Pancreas (tissue), 10 donors: Measurements from ENCODE around the gene FOXL3. TPM values are rescaled to one million over a fixed set of nuclear protein-coding genes. Genes with fewer than 3 reads are reported as not detected.

Source experiments
- ATAC-seq, 4 donors: fragments of 200-7000 bp; cut with Tn5 transposase; one replicate each; pipeline versions ENCODE4 v1.8.0 to v1.9.1; 2020; ENCODE audit warnings: mild to moderate bottlenecking in 4 of 4, moderate library complexity in 4 of 4
- DNase-seq, 6 donors: peaks; one replicate each; pipeline ENCODE4 v3.0.0-alpha.2; 2020
- FAIRE-seq: peaks from 2 replicates; lab custom pipeline; 2012; peaks lifted over from hg19 to GRCh38; lab: Jason Lieb, UNC
- H3K27ac ChIP-seq, 4 donors: fragments of 200-600 bp; sonication (generic); 1 replicate in 3 of 4; 2 replicates in 1 of 4; pipeline versions ENCODE4 v1.5.0 to v1.8.0; 2020
- H3K27me3 ChIP-seq, 4 donors: fragments of 200-600 bp; one replicate each; pipeline ENCODE4 v1.8.0; 2021
- H3K36me3 ChIP-seq, 3 donors: fragments of 200-600 bp; sonication (generic) in 1 of 3; one replicate each; pipeline versions ENCODE4 v1.5.0 to v1.8.0; 2020 to 2021
- H3K4me1 ChIP-seq, 3 donors: fragments of 200-600 bp; one replicate each; pipeline ENCODE4 v1.8.0; 2021
- H3K4me3 ChIP-seq, 4 donors: fragments of 200-600 bp; sonication (generic) in 2 of 4; one replicate each; pipeline versions ENCODE4 v1.5.0 to v1.8.0; 2020 to 2021
- H3K9me3 ChIP-seq, 4 donors: fragments of 200-600 bp; one replicate each; pipeline ENCODE4 v1.8.0; 2021
- CTCF ChIP-seq, 4 donors: fragments of 200-600 bp; sonication (generic) in 3 of 4; IDR thresholded peaks; one replicate each; pipeline versions ENCODE4 v1.5.0 to v1.8.0; 2021; ENCODE audit warnings: antibody characterized with exemption in 4 of 4
- WGBS, 2 donors: extraction: QIAGEN DNeasy Blood & Tissue Kit; methylation state at CpG; one replicate each; pipeline ENCODE4 v1.1.7; 2013; 5-methylcytosine and 5-hydroxymethylcytosine counted together
- intact Hi-C, 3 donors: fragments of 100-400 bp; cut with DNase I; formaldehyde crosslinking; loops; one replicate each; pipeline versions ENCODE4 v1.11.1 to v1.14.2; 2022
- polyA plus RNA-seq, 2 donors: library from polyadenylated mRNA; stranded (reverse); fragments of 200-250 nt; gene quantifications; one replicate each; pipeline ENCODE4 v1.2.3, GENCODE V29; 2013
- total RNA-seq, 6 donors: library from RNA; stranded (reverse); fragmentation: NEBNext Ultra II Directional in 4 of 6; extraction: Animal tissue kit (Norgen Biotek cat#: 25700) in 4 of 6; gene quantifications; one replicate each; pipeline versions ENCODE4 v1.2.1 to v1.2.4, GENCODE V29; 2021 to 2023
- donor health status: healthy with polysubstance abuse.
- donor health status: DM: no; HTN: no; CAD: no; lungs with moderate emphysema.
- donor health status: DM: no; HTN: no; CAD: no.
- donor health status: control.
- donor health status: control.
- donor health status: Bipolar disorder and iron deficiency.
- donor health status: DM: yes; HTN: yes; CAD: no.
- donor health status: DM: no; HTN: no; CAD: no.
- donor health status: DM: no; HTN: no; CAD: no.
- donor health status: DM: yes; HTN: yes; CAD: no.

FOXL3 gene
- total and polyA plus RNA-seq, 8 donors, result not detected

GRCh38 chr7:292226-292625 lies 2.3 kb downstream of the FOXL3 start:
- ATAC-seq, result no peak
- Histone ChIP-seq H3K27ac (no peak overlapping the region), H3K9me3 (no peaks in the 10 kb centered on the region), H3K36me3 (no peaks in the 10 kb centered on the region), H3K4me3 (no peak overlapping the region), H3K27me3 (peaks cover 0 to 22% (median 10%) of the 10 kb centered on the region in 4 donors), H3K4me1 (no peaks in the 10 kb centered on the region)
- no peak for TF ChIP-seq CTCF (IDR thresholded peaks at IDR 0.05)
- intact Hi-C loops, result no loop called here
- FAIRE-seq, result no peak
- 51 to 61% methylated on average over 7 of the region's 7 CpGs for WGBS, 2 donors
- no peak for DNase-seq

GRCh38 chr7:292826-293225 lies 2.9 kb downstream of the FOXL3 start:
- DNase-seq, result peak in 1 of 6 donors; percentile 47
- H3K27me3 ChIP-seq, result peaks cover 0 to 22% (median 10%) of the 10 kb centered on the region in 4 donors
- no peak overlapping the region for H3K4me3 ChIP-seq
- WGBS, 2 donors, result 64 to 80% methylated on average over 15 of the region's 15 CpGs
- no peak for FAIRE-seq
- no peak for TF ChIP-seq CTCF (IDR thresholded peaks at IDR 0.05)
- H3K36me3 ChIP-seq, result no peaks in the 10 kb centered on the region
- intact Hi-C loops, result no loop called here
- no peaks in the 10 kb centered on the region for H3K4me1 ChIP-seq
- ATAC-seq, result no peak
- H3K27ac ChIP-seq, result no peak overlapping the region
- H3K9me3 ChIP-seq, result no peaks in the 10 kb centered on the region

- no peak overlapping the region for H3K27ac ChIP-seq
- peaks cover 0 to 22% (median 10%) of the 10 kb centered on the region in 4 donors for H3K27me3 ChIP-seq
- no peak for ATAC-seq
- no peaks in the 10 kb centered on the region for H3K36me3 ChIP-seq
- H3K9me3 ChIP-seq, result no peaks in the 10 kb centered on the region
- peak in 2 of 6 donors; percentile 16 to 42 for DNase-seq
- no peaks in the 10 kb centered on the region for H3K4me1 ChIP-seq
- 44 to 48% methylated on average over 23 of the region's 23 CpGs for WGBS, 2 donors
- no peak for FAIRE-seq
- intact Hi-C loops, result no loop called here
- H3K4me3 ChIP-seq, result no peak overlapping the region
- TF ChIP-seq CTCF (IDR thresholded peaks at IDR 0.05), result no peak
Observed at GRCh38 chr7:293681-294439, 3.9 kb downstream of the FOXL3 start.

GRCh38 chr7:294440-295154 lies 4.6 kb downstream of the FOXL3 start:
- 64 to 73% methylated on average over 25 of the region's 25 CpGs for WGBS, 2 donors
- FAIRE-seq, result no peak
- TF ChIP-seq CTCF (IDR thresholded peaks at IDR 0.05), result no peak
- Histone ChIP-seq H3K4me1 (no peaks in the 10 kb centered on the region), H3K27me3 (peaks cover 0 to 20% (median 8%) of the 10 kb centered on the region in 4 donors), H3K9me3 (no peaks in the 10 kb centered on the region), H3K36me3 (no peaks in the 10 kb centered on the region), H3K4me3 (no peak overlapping the region), H3K27ac (no peak overlapping the region)
- peak in 1 of 6 donors; percentile 59 for DNase-seq
- no peak for ATAC-seq
- intact Hi-C loops, result no loop called here
